HepG2 (cell line): ENCODE data around the gene NNAT. TPM values are rescaled to one million over a fixed set of nuclear protein-coding genes. Genes with fewer than 3 reads are reported as not detected.

Source experiments
- ATRX ChIP-seq: sonication (generic); formaldehyde crosslinking; IDR thresholded peaks from 2 replicates; pipeline ENCODE4 v1.4.0; 2020; ENCODE audit warnings: missing genetic modification reagents, borderline replicate concordance
- CBFB ChIP-seq: sonication (generic); formaldehyde crosslinking; IDR thresholded peaks from 2 replicates; pipeline ENCODE4 v1.4.0; 2020; ENCODE audit warnings: missing genetic modification reagents
- CC2D1A ChIP-seq: sonication (generic); formaldehyde crosslinking; IDR thresholded peaks from 2 replicates; pipeline ENCODE4 v1.8.1; 2023; ENCODE audit warnings: mild to moderate bottlenecking, missing genetic modification reagents
- CHCHD3 ChIP-seq: sonication (generic); formaldehyde crosslinking; IDR thresholded peaks from 2 replicates; pipeline ENCODE4 v1.8.0; 2022; ENCODE audit warnings: mild to moderate bottlenecking, missing genetic modification reagents, moderate library complexity
- EEA1 ChIP-seq: sonication (generic); formaldehyde crosslinking; IDR thresholded peaks from 2 replicates; pipeline ENCODE4 v1.5.1; 2020; ENCODE audit warnings: mild to moderate bottlenecking, missing genetic modification reagents, borderline replicate concordance
- NCOA5 ChIP-seq: sonication (generic); formaldehyde crosslinking; IDR thresholded peaks from 2 replicates; pipeline ENCODE4 v1.4.0; 2020; ENCODE audit warnings: missing genetic modification reagents
- PLRG1 ChIP-seq: fragments of 450-650 bp; conservative IDR thresholded peaks from 2 replicates; pipeline ENCODE4 v1.6.1; 2016
- REL ChIP-seq: sonication (generic); formaldehyde crosslinking; conservative IDR thresholded peaks from 2 replicates; pipeline ENCODE4 v1.8.0; 2022; ENCODE audit warnings: mild to moderate bottlenecking, missing genetic modification reagents, moderate library complexity
- SATB2 ChIP-seq: sonication (generic); formaldehyde crosslinking; IDR thresholded peaks from 2 replicates; pipeline ENCODE4 v1.5.0; 2020; ENCODE audit warnings: missing genetic modification reagents
- ZBTB3 ChIP-seq: sonication (generic); formaldehyde crosslinking; IDR thresholded peaks from 2 replicates; pipeline ENCODE4 v1.4.0; 2020; ENCODE audit warnings: low read depth, mild to moderate bottlenecking, moderate library complexity, missing genetic modification reagents, borderline replicate concordance
- ZMAT3 ChIP-seq: sonication (generic); formaldehyde crosslinking; conservative IDR thresholded peaks from 2 replicates; pipeline ENCODE4 v1.7.0; 2021; ENCODE audit warnings: missing genetic modification reagents
- ZNF10 ChIP-seq: sonication (generic); formaldehyde crosslinking; IDR thresholded peaks from 2 replicates; pipeline ENCODE4 v1.4.0; 2020; ENCODE audit warnings: mild to moderate bottlenecking, low read depth, missing genetic modification reagents, borderline replicate concordance
- ZNF335 ChIP-seq: sonication (generic); formaldehyde crosslinking; IDR thresholded peaks from 2 replicates; pipeline ENCODE4 v1.4.0; 2020; ENCODE audit warnings: missing genetic modification reagents
- ZNF33B ChIP-seq: sonication (generic); formaldehyde crosslinking; IDR thresholded peaks from 2 replicates; pipeline ENCODE4 v1.5.1; 2020; ENCODE audit warnings: mild to moderate bottlenecking, missing genetic modification reagents
- ZNF547 ChIP-seq: sonication (generic); formaldehyde crosslinking; IDR thresholded peaks from 2 replicates; pipeline ENCODE4 v1.5.1; 2020; ENCODE audit warnings: mild to moderate bottlenecking, missing genetic modification reagents
- ZNF776 ChIP-seq: sonication (generic); formaldehyde crosslinking; IDR thresholded peaks from 2 replicates; pipeline ENCODE4 v1.4.0; 2020; ENCODE audit warnings: mild to moderate bottlenecking, missing genetic modification reagents
- ZSCAN22 ChIP-seq: sonication (generic); formaldehyde crosslinking; IDR thresholded peaks from 2 replicates; pipeline ENCODE4 v1.4.0; 2020; ENCODE audit warnings: mild to moderate bottlenecking, missing genetic modification reagents
- polyA plus RNA-seq, 8 experiments: library from polyadenylated mRNA; depleted of rRNA in 3 of 8; stranded (reverse) in 7 of 8; unstranded in 1 of 8; fragments of >200 nt; fragmentation: Illumina TruSeq in 4 of 8; extraction: Trizol in 4 of 8; gene quantifications; 2 replicates each; pipeline versions ENCODE4 v1.2.1 to v1.2.3, GENCODE V29; 2011 to 2016; ENCODE audit warnings: low read depth in 4 of 8, missing spikeins in 1 of 8, mixed read lengths in 1 of 8; ENCODE audit not compliant: insufficient read depth in 1 of 8
- total RNA-seq, 5 experiments: library from RNA; depleted of rRNA; stranded (reverse); fragments of >200 nt; fragmentation: Illumina TruSeq; extraction: Trizol; gene quantifications; 2 replicates each; pipeline ENCODE4 v1.2.3, GENCODE V29; 2016; ENCODE audit warnings: low read depth in 1 of 5
- TF ChIP-seq, protein P1 (sequence below): sonication (generic); formaldehyde crosslinking; IDR thresholded peaks from 2 replicates; pipeline ENCODE4 v1.5.0; 2020; ENCODE audit warnings: missing genetic modification reagents, mild to moderate bottlenecking, borderline replicate concordance
- TF ChIP-seq, protein P2 (sequence below): IDR thresholded peaks from 2 replicates; pipeline ENCODE4 v1.6.1; 2016; ENCODE audit warnings: mild to moderate bottlenecking
- TF ChIP-seq, protein P3 (sequence below): sonication (generic); formaldehyde crosslinking; IDR thresholded peaks from 2 replicates; pipeline ENCODE4 v1.8.0; 2022; ENCODE audit warnings: mild to moderate bottlenecking, missing genetic modification reagents
- TF ChIP-seq, protein P4 (sequence below): IDR thresholded peaks from 2 replicates; pipeline ENCODE4 v1.6.1; 2012; ENCODE audit warnings: low read length, improper control_type of control experiment
- TF ChIP-seq, protein P5 (sequence below): sonication (generic); formaldehyde crosslinking; IDR thresholded peaks from 2 replicates; pipeline ENCODE4 v1.5.1; 2020; ENCODE audit warnings: mild to moderate bottlenecking, missing genetic modification reagents, borderline replicate concordance

The NNAT gene
- total and polyA plus RNA-seq, 2 of the 13 experiments (the other 11 are each of a cell fraction or from before 2014, with no cell fraction given), result not detected

DNA sequence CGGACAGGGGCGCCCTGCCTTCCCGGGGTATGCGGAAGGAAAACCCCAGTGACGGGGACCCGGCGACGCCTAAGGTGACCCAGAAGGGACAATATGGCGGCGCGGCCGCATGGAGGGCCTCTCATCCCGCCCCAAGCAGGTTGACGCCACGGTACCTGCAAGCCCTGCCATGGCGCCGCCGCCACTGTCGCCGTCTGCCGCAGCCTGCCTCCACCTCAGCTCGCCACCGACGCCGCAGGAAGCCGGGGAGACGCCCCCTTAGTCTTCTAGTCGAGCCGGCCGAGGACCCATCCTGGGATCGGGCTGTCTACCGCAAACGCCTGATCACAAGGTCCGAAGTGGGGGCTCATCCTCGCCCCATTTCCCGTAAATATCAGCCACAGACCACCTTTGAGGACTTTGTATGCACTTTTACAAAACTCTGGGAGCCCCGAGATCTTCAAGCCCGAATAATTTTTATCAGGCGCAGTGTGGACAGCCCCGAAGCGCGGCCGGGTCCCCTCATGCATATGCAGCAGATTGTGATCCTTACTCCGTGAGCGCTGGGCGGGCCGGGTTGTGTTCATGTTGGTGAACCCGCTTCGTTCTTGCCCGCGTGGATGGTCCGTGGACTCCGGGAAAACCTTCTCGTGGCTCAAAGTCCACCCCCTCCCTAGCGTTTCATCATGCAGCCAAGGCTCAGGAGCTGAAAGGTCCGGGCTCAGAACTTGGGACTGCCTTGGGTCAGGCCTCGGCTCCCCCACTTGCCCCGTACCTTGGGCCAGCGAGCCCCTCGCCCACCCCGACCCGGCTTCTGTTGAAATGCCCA lies 6.8 kb downstream of the NNAT start, which contains the start of gene BLCAP (continued):
- peak; percentile 32 for TF ChIP-seq ZNF547 (CRISPR knock-in tag)
- TF ChIP-seq ZBTB3 (CRISPR knock-in tag), result peak; percentile 59; the same call in 1 of the 2 replicates
- peak; percentile 24; the same call in 1 of the 2 replicates for TF ChIP-seq ZMAT3 (CRISPR knock-in tag)
- TF ChIP-seq, protein P1, sequence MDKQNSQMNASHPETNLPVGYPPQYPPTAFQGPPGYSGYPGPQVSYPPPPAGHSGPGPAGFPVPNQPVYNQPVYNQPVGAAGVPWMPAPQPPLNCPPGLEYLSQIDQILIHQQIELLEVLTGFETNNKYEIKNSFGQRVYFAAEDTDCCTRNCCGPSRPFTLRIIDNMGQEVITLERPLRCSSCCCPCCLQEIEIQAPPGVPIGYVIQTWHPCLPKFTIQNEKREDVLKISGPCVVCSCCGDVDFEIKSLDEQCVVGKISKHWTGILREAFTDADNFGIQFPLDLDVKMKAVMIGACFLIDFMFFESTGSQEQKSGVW, result peak; percentile 85; the same call in 1 of the 2 replicates
- no peak; the same call in 1 of the 2 replicates for TF ChIP-seq ZNF776 (CRISPR knock-in tag)
- no peak for TF ChIP-seq PLRG1
- TF ChIP-seq, protein P2, sequence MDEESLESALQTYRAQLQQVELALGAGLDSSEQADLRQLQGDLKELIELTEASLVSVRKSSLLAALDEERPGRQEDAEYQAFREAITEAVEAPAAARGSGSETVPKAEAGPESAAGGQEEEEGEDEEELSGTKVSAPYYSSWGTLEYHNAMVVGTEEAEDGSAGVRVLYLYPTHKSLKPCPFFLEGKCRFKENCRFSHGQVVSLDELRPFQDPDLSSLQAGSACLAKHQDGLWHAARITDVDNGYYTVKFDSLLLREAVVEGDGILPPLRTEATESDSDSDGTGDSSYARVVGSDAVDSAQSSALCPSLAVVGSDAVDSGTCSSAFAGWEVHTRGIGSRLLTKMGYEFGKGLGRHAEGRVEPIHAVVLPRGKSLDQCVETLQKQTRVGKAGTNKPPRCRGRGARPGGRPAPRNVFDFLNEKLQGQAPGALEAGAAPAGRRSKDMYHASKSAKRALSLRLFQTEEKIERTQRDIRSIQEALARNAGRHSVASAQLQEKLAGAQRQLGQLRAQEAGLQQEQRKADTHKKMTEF (CRISPR knock-in tag), result peak; percentile 95
- TF ChIP-seq CHCHD3 (CRISPR knock-in tag), result no peak
- TF ChIP-seq SATB2 (CRISPR knock-in tag), result no peak
- TF ChIP-seq, protein P3, sequence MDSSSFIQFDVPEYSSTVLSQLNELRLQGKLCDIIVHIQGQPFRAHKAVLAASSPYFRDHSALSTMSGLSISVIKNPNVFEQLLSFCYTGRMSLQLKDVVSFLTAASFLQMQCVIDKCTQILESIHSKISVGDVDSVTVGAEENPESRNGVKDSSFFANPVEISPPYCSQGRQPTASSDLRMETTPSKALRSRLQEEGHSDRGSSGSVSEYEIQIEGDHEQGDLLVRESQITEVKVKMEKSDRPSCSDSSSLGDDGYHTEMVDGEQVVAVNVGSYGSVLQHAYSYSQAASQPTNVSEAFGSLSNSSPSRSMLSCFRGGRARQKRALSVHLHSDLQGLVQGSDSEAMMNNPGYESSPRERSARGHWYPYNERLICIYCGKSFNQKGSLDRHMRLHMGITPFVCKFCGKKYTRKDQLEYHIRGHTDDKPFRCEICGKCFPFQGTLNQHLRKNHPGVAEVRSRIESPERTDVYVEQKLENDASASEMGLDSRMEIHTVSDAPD, result peak; percentile 79; the same call in 1 of the 2 replicates
- TF ChIP-seq CC2D1A (CRISPR knock-in tag), result no peak
- TF ChIP-seq EEA1 (CRISPR knock-in tag), result peak; percentile 17; the same call in 1 of the 2 replicates
- peak; percentile 100 for TF ChIP-seq ZNF335 (CRISPR knock-in tag)
- TF ChIP-seq, protein P4, sequence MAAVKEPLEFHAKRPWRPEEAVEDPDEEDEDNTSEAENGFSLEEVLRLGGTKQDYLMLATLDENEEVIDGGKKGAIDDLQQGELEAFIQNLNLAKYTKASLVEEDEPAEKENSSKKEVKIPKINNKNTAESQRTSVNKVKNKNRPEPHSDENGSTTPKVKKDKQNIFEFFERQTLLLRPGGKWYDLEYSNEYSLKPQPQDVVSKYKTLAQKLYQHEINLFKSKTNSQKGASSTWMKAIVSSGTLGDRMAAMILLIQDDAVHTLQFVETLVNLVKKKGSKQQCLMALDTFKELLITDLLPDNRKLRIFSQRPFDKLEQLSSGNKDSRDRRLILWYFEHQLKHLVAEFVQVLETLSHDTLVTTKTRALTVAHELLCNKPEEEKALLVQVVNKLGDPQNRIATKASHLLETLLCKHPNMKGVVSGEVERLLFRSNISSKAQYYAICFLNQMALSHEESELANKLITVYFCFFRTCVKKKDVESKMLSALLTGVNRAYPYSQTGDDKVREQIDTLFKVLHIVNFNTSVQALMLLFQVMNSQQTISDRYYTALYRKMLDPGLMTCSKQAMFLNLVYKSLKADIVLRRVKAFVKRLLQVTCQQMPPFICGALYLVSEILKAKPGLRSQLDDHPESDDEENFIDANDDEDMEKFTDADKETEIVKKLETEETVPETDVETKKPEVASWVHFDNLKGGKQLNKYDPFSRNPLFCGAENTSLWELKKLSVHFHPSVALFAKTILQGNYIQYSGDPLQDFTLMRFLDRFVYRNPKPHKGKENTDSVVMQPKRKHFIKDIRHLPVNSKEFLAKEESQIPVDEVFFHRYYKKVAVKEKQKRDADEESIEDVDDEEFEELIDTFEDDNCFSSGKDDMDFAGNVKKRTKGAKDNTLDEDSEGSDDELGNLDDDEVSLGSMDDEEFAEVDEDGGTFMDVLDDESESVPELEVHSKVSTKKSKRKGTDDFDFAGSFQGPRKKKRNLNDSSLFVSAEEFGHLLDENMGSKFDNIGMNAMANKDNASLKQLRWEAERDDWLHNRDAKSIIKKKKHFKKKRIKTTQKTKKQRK, result no peak
- TF ChIP-seq REL, result peak; percentile 97
- TF ChIP-seq ZNF33B (CRISPR knock-in tag), result no peak
- no peak for TF ChIP-seq ZNF10
- no peak for TF ChIP-seq ZSCAN22
- TF ChIP-seq NCOA5 (CRISPR knock-in tag), result no peak
- peak; percentile 88 for TF ChIP-seq CBFB (CRISPR knock-in tag)
- no peak for TF ChIP-seq ATRX (CRISPR knock-in tag)
- TF ChIP-seq, protein P5, sequence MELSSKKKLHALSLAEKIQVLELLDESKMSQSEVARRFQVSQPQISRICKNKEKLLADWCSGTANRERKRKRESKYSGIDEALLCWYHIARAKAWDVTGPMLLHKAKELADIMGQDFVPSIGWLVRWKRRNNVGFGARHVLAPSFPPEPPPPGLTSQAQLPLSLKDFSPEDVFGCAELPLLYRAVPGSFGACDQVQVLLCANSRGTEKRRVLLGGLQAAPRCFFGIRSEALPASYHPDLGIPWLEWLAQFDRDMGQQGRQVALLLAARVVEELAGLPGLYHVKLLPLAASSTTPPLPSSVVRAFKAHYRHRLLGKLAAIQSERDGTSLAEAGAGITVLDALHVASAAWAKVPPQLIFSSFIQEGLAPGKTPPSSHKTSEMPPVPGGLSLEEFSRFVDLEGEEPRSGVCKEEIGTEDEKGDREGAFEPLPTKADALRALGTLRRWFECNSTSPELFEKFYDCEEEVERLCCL, result peak; percentile 97; the same call in 1 of the 2 replicates
